H1 (cell line): ENCODE data around the gene PEX16. TPM values are rescaled to one million over a fixed set of nuclear protein-coding genes. Genes with fewer than 3 reads are reported as not detected.
A peak's percentile ranks its signal among the peaks of the same experiment; 100 is the strongest.

Experiments used
- CTCF ChIA-PET: fragments of 300-600 bp; sonication (Branson Sonifier 250); formaldehyde crosslinking; loops from one replicate; lab custom pipeline; 2021; ENCODE audit not compliant: partially characterized antibody; lab: Charles Lee
- POLR2A ChIA-PET: fragments of 300-600 bp; sonication (Branson Sonifier 250); formaldehyde crosslinking; loops from one replicate; lab custom pipeline; 2021; ENCODE audit warnings: inconsistent platforms; ENCODE audit not compliant: partially characterized antibody; lab: Charles Lee
- DNase-seq, 2 experiments: peaks; one replicate each; pipeline versions ENCODE4 v3.0.0 to v3.0.0-alpha.2; 2010 to 2022; ENCODE audit warnings: low spot score in 2 of 2, low read depth in 1 of 2, mixed read lengths in 1 of 2
- FAIRE-seq: peaks from 2 replicates; lab custom pipeline; 2011; peaks lifted over from hg19 to GRCh38; lab: Jason Lieb, UNC
- H2AFZ ChIP-seq: 2 replicates; pipeline ENCODE4 v1.8.1; 2012; ENCODE audit warnings: low read length, inconsistent platforms
- H2AK5ac ChIP-seq: 2 replicates; pipeline ENCODE4 v1.6.1; 2013; ENCODE audit warnings: low read depth, low read length
- H2BK120ac ChIP-seq: replicated peaks from 2 replicates; pipeline ENCODE3; 2013; ENCODE audit warnings: low read depth, low read length, inconsistent platforms
- H2BK12ac ChIP-seq: 2 replicates; pipeline ENCODE4 v1.6.1; 2013; ENCODE audit warnings: low read depth, low read length
- H2BK15ac ChIP-seq: 2 replicates; pipeline ENCODE4 v1.6.1; 2013; ENCODE audit warnings: low read length
- H2BK20ac ChIP-seq: 2 replicates; pipeline ENCODE4 v1.6.1; 2013; ENCODE audit warnings: low read length
- H2BK5ac ChIP-seq: 2 replicates; pipeline ENCODE4 v1.6.1; 2013; ENCODE audit warnings: low read depth, low read length
- H3K14ac ChIP-seq: 2 replicates; pipeline ENCODE4 v1.6.1; 2013; ENCODE audit warnings: inconsistent platforms; ENCODE audit not compliant: insufficient read length
- H3K18ac ChIP-seq: 2 replicates; pipeline ENCODE4 v1.6.1; 2013; ENCODE audit warnings: low read length; ENCODE audit errors: extremely low read depth
- H3K23ac ChIP-seq: 2 replicates; pipeline ENCODE4 v1.6.1; 2013; ENCODE audit warnings: inconsistent platforms; ENCODE audit not compliant: insufficient read length
- H3K23me2 ChIP-seq: 2 replicates; pipeline ENCODE4 v1.6.1; 2013; ENCODE audit warnings: low read depth, low read length
- H3K27ac ChIP-seq: 2 replicates; pipeline ENCODE4 v1.6.1; 2011; ENCODE audit warnings: low read depth, low read length, inconsistent platforms
- H3K27me3 ChIP-seq, 4 experiments: replicated peaks in 1 of 4; 1 replicate in 1 of 4; 2 replicates in 3 of 4; pipeline versions ENCODE4 v1.6.1 to v1.8.1; 2011 to 2013; ENCODE audit warnings: low read length in 3 of 4, mild to moderate bottlenecking in 3 of 4, inconsistent platforms in 2 of 4, mixed read lengths in 2 of 4, moderate library complexity in 1 of 4; ENCODE audit not compliant: control insufficient read depth in 3 of 4, insufficient read depth in 3 of 4; ENCODE audit errors: extremely low read depth in 1 of 4
- H3K36me3 ChIP-seq, 4 experiments: 2 replicates each; pipeline versions ENCODE4 v1.6.1 to v1.8.1; 2011 to 2013; ENCODE audit warnings: mild to moderate bottlenecking in 4 of 4, low read length in 3 of 4, moderate library complexity in 2 of 4, control low read depth in 1 of 4, inconsistent platforms in 1 of 4; ENCODE audit not compliant: insufficient read depth in 4 of 4, control insufficient read depth in 2 of 4
- H3K4ac ChIP-seq: replicated peaks from 2 replicates; pipeline ENCODE3; 2013; ENCODE audit warnings: low read length, low read depth, mixed read lengths, inconsistent platforms; ENCODE audit not compliant: insufficient read length
- H3K4me1 ChIP-seq, 4 experiments: replicated peaks in 1 of 4; 1 replicate in 1 of 4; 2 replicates in 3 of 4; pipeline versions ENCODE4 v1.6.1 to v1.8.1; 2011 to 2013; ENCODE audit warnings: low read length in 3 of 4, inconsistent platforms in 2 of 4, mixed read lengths in 1 of 4; ENCODE audit not compliant: insufficient read depth in 4 of 4, control insufficient read depth in 3 of 4
- H3K4me2 ChIP-seq, 2 experiments: 2 replicates each; pipeline versions ENCODE4 v1.6.1 to v1.8.1; 2011 to 2013; ENCODE audit warnings: low read depth in 2 of 2, low read length in 2 of 2, control low read depth in 1 of 2, inconsistent platforms in 1 of 2, mild to moderate bottlenecking in 1 of 2; ENCODE audit not compliant: insufficient read depth in 1 of 2
- H3K4me3 ChIP-seq, 4 experiments: fragments of 200-600, 300-600 bp in 1 of 4; sonication (generic), shearing (Covaris generic), sonication (Bioruptor Twin) in 1 of 4; 2 replicates each; pipeline versions ENCODE4 v1.5.1 to v1.8.1; 2011 to 2016; ENCODE audit warnings: low read length in 4 of 4, low read depth in 3 of 4, control low read depth in 2 of 4, inconsistent platforms in 2 of 4, mild to moderate bottlenecking in 2 of 4, mixed read lengths in 1 of 4, moderate library complexity in 1 of 4; ENCODE audit not compliant: insufficient read depth in 2 of 4; ENCODE audit errors: extremely low read depth in 1 of 4
- H3K56ac ChIP-seq: replicated peaks from 2 replicates; pipeline ENCODE3; 2013; ENCODE audit warnings: low read depth, mild to moderate bottlenecking, mixed read lengths, low read length, inconsistent platforms; ENCODE audit not compliant: insufficient read length
- H3K79me1 ChIP-seq: 2 replicates; pipeline ENCODE4 v1.6.1; 2013; ENCODE audit warnings: low read depth, low read length, control low read depth
- H3K79me2 ChIP-seq, 2 experiments: 2 replicates each; pipeline versions ENCODE4 v1.6.1 to v1.8.1; 2012 to 2013; ENCODE audit warnings: low read length in 2 of 2, mild to moderate bottlenecking in 2 of 2, inconsistent platforms in 1 of 2; ENCODE audit not compliant: insufficient read depth in 2 of 2, control insufficient read depth in 1 of 2
- H3K9ac ChIP-seq, 4 experiments: replicated peaks in 1 of 4; 1 replicate in 1 of 4; 2 replicates in 3 of 4; pipeline versions ENCODE4 v1.6.1 to v1.8.1; 2011 to 2013; ENCODE audit warnings: low read depth in 3 of 4, low read length in 3 of 4, control low read depth in 2 of 4, mild to moderate bottlenecking in 2 of 4, moderate library complexity in 2 of 4, inconsistent platforms in 1 of 4; ENCODE audit errors: extremely low read depth in 1 of 4
- H3K9me3 ChIP-seq, 2 experiments: 2 replicates each; pipeline versions ENCODE4 v1.6.1 to v1.8.1; 2012 to 2013; ENCODE audit warnings: mild to moderate bottlenecking in 2 of 2, moderate library complexity in 2 of 2, control low read depth in 1 of 2, inconsistent platforms in 1 of 2, low read depth in 1 of 2, low read length in 1 of 2, mixed read lengths in 1 of 2; ENCODE audit not compliant: insufficient read depth in 2 of 2
- H4K20me1 ChIP-seq, 2 experiments: replicated peaks in 1 of 2; 2 replicates each; pipeline versions ENCODE3 to v1.8.1; 2011 to 2013; ENCODE audit warnings: inconsistent platforms in 2 of 2, low read length in 2 of 2, mild to moderate bottlenecking in 1 of 2; ENCODE audit not compliant: insufficient read depth in 2 of 2, control insufficient read depth in 1 of 2
- H4K5ac ChIP-seq: 2 replicates; pipeline ENCODE4 v1.6.1; 2013; ENCODE audit warnings: low read length, low read depth, mixed read lengths, inconsistent platforms; ENCODE audit not compliant: insufficient read length
- H4K8ac ChIP-seq: 2 replicates; pipeline ENCODE4 v1.8.0; 2013; ENCODE audit warnings: mild to moderate bottlenecking, moderate library complexity, low read length, inconsistent platforms; ENCODE audit not compliant: insufficient read depth; ENCODE audit errors: extremely low read depth
- H4K91ac ChIP-seq: replicated peaks from 2 replicates; pipeline ENCODE3; 2013; ENCODE audit warnings: low read length, mixed read lengths, inconsistent platforms; ENCODE audit not compliant: insufficient read length
- CREB1 ChIP-seq: IDR thresholded peaks from 2 replicates; pipeline ENCODE4 v1.6.1; 2012; ENCODE audit warnings: inconsistent platforms
- EP300 ChIP-seq, 2 experiments: IDR thresholded peaks; 1 replicate in 1 of 2; 2 replicates in 1 of 2; pipeline ENCODE4 v1.6.1; 2011 to 2012; ENCODE audit warnings: low read depth in 2 of 2, low read length in 2 of 2, mild to moderate bottlenecking in 2 of 2, borderline replicate concordance in 1 of 2, inconsistent platforms in 1 of 2, moderate library complexity in 1 of 2
- WGBS, 2 experiments: shearing (Covaris generic) in 1 of 2; methylation state at CpG; one replicate each; pipeline versions ENCODE4 v1.1.6 to v1.1.7; 2013 to 2015; ENCODE audit warnings: low lambda C conversion rate in 2 of 2, mixed read lengths in 2 of 2, inconsistent platforms in 1 of 2, low coverage in 1 of 2, missing lambda C conversion rate in 1 of 2; ENCODE audit not compliant: insufficient replicate concordance in 2 of 2, insufficient coverage in 1 of 2, insufficient read length in 1 of 2; ENCODE audit errors: extremely low coverage in 1 of 2, missing lambda C conversion rate in 1 of 2; 5-methylcytosine and 5-hydroxymethylcytosine counted together
- polyA plus RNA-seq, 7 experiments: library from polyadenylated mRNA; depleted of rRNA in 3 of 7; stranded (reverse) in 5 of 7; unstranded in 2 of 7; fragments of >200 nt in 5 of 7; fragments of 200-250 nt in 2 of 7; gene quantifications; 1 replicate in 5 of 7; 2 replicates in 1 of 7; 4 replicates in 1 of 7; pipeline versions ENCODE4 v1.2.1 to v1.2.3, GENCODE V29; 2011 to 2013; ENCODE audit warnings: missing spikeins in 2 of 7, mixed read lengths in 2 of 7
- total RNA-seq: library from RNA; stranded (reverse); fragmentation: NEBNext Ultra II Directional; extraction: Animal tissue kit (Norgen Biotek cat#: 25700); gene quantifications from 2 replicates; pipeline ENCODE4 v1.2.1, GENCODE V29; 2021

The PEX16 gene
- total and polyA plus RNA-seq, 2 of the 8 experiments (the other 6 are each of a cell fraction or from before 2014, with no cell fraction given), result 29.2 to 36.0 TPM

GRCh38 chr11:45877221-45877620, 40.5 kb downstream of the PEX16 start:
- Histone ChIP-seq H3K9me3 (no peaks in the 10 kb centered on the region), H3K79me2 (no peaks in the 10 kb centered on the region), H3K4me3 (no peak overlapping the region), H3K36me3 (peaks cover 0 to 4% (median 0%) of the 10 kb centered on the region in 4 experiments; a peak in 2 of 8 replicates), H3K4me1 (peaks cover 9 to 16% (median 13%) of the 10 kb centered on the region in 4 experiments; a peak in 6 of 7 replicates), H3K79me1 (peaks cover 3% of the 10 kb centered on the region; the same call in 1 of the 2 replicates), H4K91ac (no peak overlapping the region), H3K23me2 (no peaks in the 10 kb centered on the region; the same call in 1 of the 2 replicates), H3K14ac (no peak overlapping the region), H3K27ac (no peak overlapping the region), H3K4ac (no peak overlapping the region), H2AFZ (no peak overlapping the region), H2BK12ac (no peak overlapping the region), H3K23ac (no peak overlapping the region), H3K56ac (no peak overlapping the region), H3K9ac (no peak overlapping the region), H4K5ac (no peak overlapping the region), H3K27me3 (no peaks in the 10 kb centered on the region), H3K4me2 (no peak overlapping the region), H4K8ac (no peak overlapping the region), H2AK5ac (no peak overlapping the region), H3K18ac (no peak overlapping the region), H2BK5ac (no peak overlapping the region), H2BK15ac (0 out of 2 replicates have a peak overlapping the region, but pooled peaks have one; percentile 3), H2BK20ac (no peak overlapping the region), H4K20me1 (peaks cover 0 to 2% of the 10 kb centered on the region in 2 experiments), H2BK120ac (no peak overlapping the region)
- WGBS, 2 experiments, result 87% methylated on average over 8 of the region's 8 CpGs; no CpG with 5 or more reads in 1 of the 2 experiments
- no peak for FAIRE-seq
- ChIA-PET POLR2A (interaction anchor here (0.6 to 1.5 kb wide), 2 partner anchors 9 to 44 kb away, joined by 3 read pairs; no protein-coding TSS in a partner anchor), CTCF (interaction anchor here (1.7 to 3.0 kb wide), 4 partner anchors 11 to 88 kb away, joined by 6 to 11 read pairs (median 8); no protein-coding TSS in a partner anchor)
- DNase-seq, result no peak
- TF ChIP-seq EP300 (IDR thresholded peaks at IDR 0.05; ENCODE audit: borderline replicate concordance in 1 of 2, low read depth in 2 of 2, low read length in 2 of 2) (no peak), CREB1 (no peak)
